ENCODE measurements around the gene PTPRCAP.

PTPRCAP gene

DNA sequence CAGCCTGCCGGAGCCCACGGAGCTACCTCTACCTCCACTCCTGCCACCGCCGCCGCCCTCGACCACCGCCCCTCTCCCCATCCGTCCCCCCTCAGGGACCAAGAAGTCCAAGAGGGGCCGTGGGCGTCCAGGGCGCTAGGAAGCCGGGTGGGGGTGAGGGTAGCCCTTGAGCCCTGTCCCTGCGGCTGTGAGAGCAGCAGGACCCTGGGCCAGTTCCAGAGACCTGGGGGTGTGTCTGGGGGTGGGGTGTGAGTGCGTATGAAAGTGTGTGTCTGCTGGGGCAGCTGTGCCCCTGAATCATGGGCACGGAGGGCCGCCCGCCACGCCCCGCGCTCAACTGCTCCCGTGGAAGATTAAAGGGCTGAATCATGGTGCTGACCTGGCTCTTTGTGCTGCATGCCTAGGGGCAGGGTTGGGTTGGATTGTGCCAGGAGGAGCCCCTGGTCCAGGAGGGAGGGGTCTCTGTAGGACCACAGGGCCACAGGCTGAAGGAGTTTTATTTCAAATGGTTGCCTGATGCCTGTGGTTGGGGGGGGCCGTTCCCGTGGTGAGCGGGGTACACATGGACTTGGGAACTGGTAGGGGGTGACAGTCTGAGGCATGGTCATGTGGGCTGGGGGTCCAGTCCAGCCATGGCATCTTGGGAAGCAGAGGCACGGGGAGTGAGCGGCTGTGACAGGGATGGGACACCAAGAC, 2.3 kb downstream of the PTPRCAP start:
- H3K4me3 ChIP-seq (ENCODE audit: low read depth, low read length), result no peak overlapping the region
- TF ChIP-seq CTCF (IDR thresholded peaks at IDR 0.05; ENCODE audit: low read depth, low read length, missing control alignments), result no peak
- no peak for DNase-seq (ENCODE audit: low read depth)
- in situ Hi-C loops (cut with HindIII; ENCODE audit: low sequenced_read_pairs), result no loop called here

- no peak for DNase-seq (ENCODE audit: low read depth)
- in situ Hi-C loops (cut with HindIII; ENCODE audit: low sequenced_read_pairs), result no loop called here
- TF ChIP-seq CTCF (IDR thresholded peaks at IDR 0.05; ENCODE audit: low read depth, low read length, missing control alignments), result no peak
- H3K4me3 ChIP-seq (ENCODE audit: low read depth, low read length), result no peak overlapping the region
These were observed 3.0 kb downstream of the PTPRCAP start for GRCh38 chr11:67434395-67434881.

DNA sequence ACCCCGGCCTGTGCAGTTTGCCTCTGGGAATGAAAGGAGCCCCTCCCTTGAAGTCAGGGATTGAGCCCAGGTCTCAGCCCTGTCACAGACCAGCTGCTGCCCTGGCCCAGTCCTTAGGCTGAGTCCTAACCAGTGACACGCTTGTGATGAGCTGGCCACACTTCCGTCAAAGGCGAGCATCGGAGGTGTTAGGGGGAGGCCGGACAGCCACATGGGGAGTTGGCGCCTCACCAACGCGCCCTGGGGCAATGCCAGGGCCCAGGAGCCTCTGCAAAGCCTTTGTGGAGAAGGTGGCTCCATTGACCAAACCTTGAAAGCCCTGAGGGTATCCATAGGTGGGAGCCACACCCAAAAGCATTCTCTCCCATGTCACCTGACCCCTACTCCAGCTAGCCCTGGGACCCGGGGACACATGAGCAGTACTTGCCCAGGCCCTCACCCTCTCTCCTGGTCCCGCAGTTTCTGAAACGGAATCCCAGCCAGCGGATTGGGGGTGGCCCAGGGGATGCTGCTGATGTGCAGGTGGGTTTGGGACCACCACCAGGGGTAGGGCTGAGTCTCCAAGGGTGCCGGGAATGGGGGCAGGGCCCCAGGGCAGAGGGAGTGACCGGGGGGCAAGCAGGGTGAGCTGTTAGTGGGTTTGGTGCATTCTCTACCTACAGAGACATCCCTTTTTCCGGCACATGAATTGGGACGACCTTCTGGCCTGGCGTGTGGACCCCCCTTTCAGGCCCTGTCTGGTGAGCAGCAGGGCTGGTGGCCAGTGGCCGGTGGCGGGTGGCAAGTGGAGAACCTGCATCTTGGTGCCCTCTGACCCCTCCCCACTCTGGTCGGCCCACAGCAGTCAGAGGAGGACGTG, 3.7 kb downstream of the PTPRCAP start:
- H3K4me3 ChIP-seq (ENCODE audit: low read depth, low read length), result no peak overlapping the region

DNA sequence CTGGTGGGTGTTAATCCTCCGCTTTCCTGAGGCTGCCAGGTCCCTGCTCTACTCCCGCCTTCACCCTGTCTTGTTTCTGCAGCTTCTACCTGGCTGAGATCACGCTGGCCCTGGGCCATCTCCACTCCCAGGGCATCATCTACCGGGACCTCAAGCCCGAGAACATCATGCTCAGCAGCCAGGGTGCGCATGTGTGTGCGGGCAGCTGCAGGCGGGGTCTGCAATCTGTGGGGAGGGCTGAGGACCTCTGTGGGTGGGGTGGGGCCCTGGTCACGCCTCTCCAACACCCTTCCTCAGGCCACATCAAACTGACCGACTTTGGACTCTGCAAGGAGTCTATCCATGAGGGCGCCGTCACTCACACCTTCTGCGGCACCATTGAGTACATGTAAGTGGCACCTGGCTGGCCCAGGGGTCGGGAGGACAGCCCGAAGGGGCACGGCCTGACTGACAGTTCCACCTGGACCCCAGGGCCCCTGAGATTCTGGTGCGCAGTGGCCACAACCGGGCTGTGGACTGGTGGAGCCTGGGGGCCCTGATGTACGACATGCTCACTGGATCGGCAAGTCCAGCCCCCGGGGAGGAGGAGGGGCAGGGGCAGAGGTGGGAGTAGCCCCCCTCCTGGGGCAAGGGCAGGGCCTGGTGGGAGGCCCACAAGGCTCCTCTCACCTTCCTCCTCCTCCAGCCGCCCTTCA, 4.7 kb downstream of the PTPRCAP start:
- DNase-seq (ENCODE audit: low read depth), result no peak
- in situ Hi-C loops (cut with HindIII; ENCODE audit: low sequenced_read_pairs), result no loop called here
- no peak overlapping the region for H3K4me3 ChIP-seq (ENCODE audit: low read depth, low read length)
- TF ChIP-seq CTCF (IDR thresholded peaks at IDR 0.05; ENCODE audit: low read depth, low read length, missing control alignments), result no peak

More for the DNA sequence above, 3.7 kb downstream of the PTPRCAP start:
- TF ChIP-seq CTCF (IDR thresholded peaks at IDR 0.05; ENCODE audit: low read depth, low read length, missing control alignments), result no peak
- in situ Hi-C loops (cut with HindIII; ENCODE audit: low sequenced_read_pairs), result no loop called here
- DNase-seq (ENCODE audit: low read depth), result no peak

GRCh38 chr11:67431346-67432249, 5.9 kb downstream of the PTPRCAP start:
- TF ChIP-seq CTCF (IDR thresholded peaks at IDR 0.05; ENCODE audit: low read depth, low read length, missing control alignments), result no peak
- no peak for DNase-seq (ENCODE audit: low read depth)
- in situ Hi-C loops (cut with HindIII; ENCODE audit: low sequenced_read_pairs), result no loop called here
- H3K4me3 ChIP-seq (ENCODE audit: low read depth, low read length), result no peak overlapping the region
